Body of pancreas (tissue), 4 donors: ENCODE data around the gene TTYH1. TPM values are rescaled to one million over a fixed set of nuclear protein-coding genes. Genes with fewer than 3 reads are reported as not detected.
A peak's percentile ranks its signal among the peaks of the same experiment; 100 is the strongest.

Experiments
- ATAC-seq: fragments of 150-250 bp; one replicate; pipeline ENCODE4 v1.9.1; 2016
- DNase-seq, 4 donors: peaks; one replicate each; pipeline ENCODE4 v3.0.0-alpha.2; 2019
- H3K27ac ChIP-seq, 4 donors: fragments of 200-600 bp; sonication (generic); 1 replicate in 3 of 4; 2 replicates in 1 of 4; pipeline versions ENCODE4 v1.5.1 to v1.6.1; 2016 to 2019; ENCODE audit warnings: mild to moderate bottlenecking in 1 of 4, mixed read lengths in 1 of 4, moderate library complexity in 1 of 4
- H3K27me3 ChIP-seq, 2 donors: fragments of 200-600 bp; sonication (generic); one replicate each; pipeline ENCODE4 v1.6.0; 2016; ENCODE audit warnings: mild to moderate bottlenecking in 1 of 2
- H3K36me3 ChIP-seq, 2 donors: fragments of 200-600 bp; sonication (generic); replicated peaks in 1 of 2; 2 replicates each; pipeline ENCODE4 v1.5.1; 2016; ENCODE audit warnings: low read depth in 2 of 2; ENCODE audit not compliant: insufficient read depth in 1 of 2
- H3K4me1 ChIP-seq: fragments of 200-600 bp; sonication (generic); one replicate; pipeline ENCODE4 v1.6.0; 2016
- H3K4me3 ChIP-seq, 2 donors: fragments of 200-600 bp; sonication (generic); 1 replicate in 1 of 2; 2 replicates in 1 of 2; pipeline ENCODE4 v1.5.1; 2016 to 2019
- H3K9me3 ChIP-seq, 3 donors: fragments of 200-600 bp; sonication (generic); 1 replicate in 2 of 3; 2 replicates in 1 of 3; pipeline ENCODE4 v1.5.1; 2016
- POLR2A ChIP-seq, 3 donors: fragments of 450-650 bp; IDR thresholded peaks; one replicate each; pipeline ENCODE4 v1.6.1; 2016; ENCODE audit warnings: antibody characterized with exemption in 3 of 3, mild to moderate bottlenecking in 2 of 3
- WGBS, 2 donors: methylation state at CpG; one replicate each; pipeline ENCODE4 v1.1.5; 2017; 5-methylcytosine and 5-hydroxymethylcytosine counted together
- intact Hi-C: fragments of 100-400 bp; cut with DNase I; formaldehyde crosslinking; loops from one replicate; pipeline ENCODE4 v1.15.1; 2023
- total RNA-seq, 2 donors: library from RNA; depleted of rRNA; stranded (reverse); fragments of >200 nt; gene quantifications; one replicate each; pipeline ENCODE4 v1.1.0, GENCODE V29; 2016
- TF ChIP-seq, protein P1 (sequence below), 7 experiments: fragments of 450-650 bp in 4 of 7; fragments of 200-600 bp in 3 of 7; sonication (generic) in 3 of 7; IDR thresholded peaks; one replicate each; pipeline ENCODE4 v1.5.1; 2016 to 2019; ENCODE audit warnings: antibody characterized with exemption in 7 of 7

The TTYH1 gene
- total RNA-seq, 2 donors from 2014 or later: 20.5 to 88.7 TPM

- no peak for DNase-seq
- no peak overlapping the region for H3K27ac ChIP-seq
- H3K27me3 ChIP-seq: no peaks in the 10 kb centered on the region
- 82 to 89% methylated on average over 11 of the region's 11 CpGs for WGBS, 2 donors
- H3K9me3 ChIP-seq: no peaks in the 10 kb centered on the region
- peaks cover 32% of the 10 kb centered on the region for H3K4me1 ChIP-seq
- no peak overlapping the region for H3K4me3 ChIP-seq
- TF ChIP-seq, protein P1, sequence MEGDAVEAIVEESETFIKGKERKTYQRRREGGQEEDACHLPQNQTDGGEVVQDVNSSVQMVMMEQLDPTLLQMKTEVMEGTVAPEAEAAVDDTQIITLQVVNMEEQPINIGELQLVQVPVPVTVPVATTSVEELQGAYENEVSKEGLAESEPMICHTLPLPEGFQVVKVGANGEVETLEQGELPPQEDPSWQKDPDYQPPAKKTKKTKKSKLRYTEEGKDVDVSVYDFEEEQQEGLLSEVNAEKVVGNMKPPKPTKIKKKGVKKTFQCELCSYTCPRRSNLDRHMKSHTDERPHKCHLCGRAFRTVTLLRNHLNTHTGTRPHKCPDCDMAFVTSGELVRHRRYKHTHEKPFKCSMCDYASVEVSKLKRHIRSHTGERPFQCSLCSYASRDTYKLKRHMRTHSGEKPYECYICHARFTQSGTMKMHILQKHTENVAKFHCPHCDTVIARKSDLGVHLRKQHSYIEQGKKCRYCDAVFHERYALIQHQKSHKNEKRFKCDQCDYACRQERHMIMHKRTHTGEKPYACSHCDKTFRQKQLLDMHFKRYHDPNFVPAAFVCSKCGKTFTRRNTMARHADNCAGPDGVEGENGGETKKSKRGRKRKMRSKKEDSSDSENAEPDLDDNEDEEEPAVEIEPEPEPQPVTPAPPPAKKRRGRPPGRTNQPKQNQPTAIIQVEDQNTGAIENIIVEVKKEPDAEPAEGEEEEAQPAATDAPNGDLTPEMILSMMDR (IDR thresholded peaks at IDR 0.05): no peak
- TF ChIP-seq POLR2A (IDR thresholded peaks at IDR 0.05): no peak
- intact Hi-C loops: no loop called here
- H3K36me3 ChIP-seq: no peaks in the 10 kb centered on the region
- no peak for ATAC-seq
Observed at GRCh38 chr19:54427586-54427985, 12.3 kb downstream of the TTYH1 start.

DNA sequence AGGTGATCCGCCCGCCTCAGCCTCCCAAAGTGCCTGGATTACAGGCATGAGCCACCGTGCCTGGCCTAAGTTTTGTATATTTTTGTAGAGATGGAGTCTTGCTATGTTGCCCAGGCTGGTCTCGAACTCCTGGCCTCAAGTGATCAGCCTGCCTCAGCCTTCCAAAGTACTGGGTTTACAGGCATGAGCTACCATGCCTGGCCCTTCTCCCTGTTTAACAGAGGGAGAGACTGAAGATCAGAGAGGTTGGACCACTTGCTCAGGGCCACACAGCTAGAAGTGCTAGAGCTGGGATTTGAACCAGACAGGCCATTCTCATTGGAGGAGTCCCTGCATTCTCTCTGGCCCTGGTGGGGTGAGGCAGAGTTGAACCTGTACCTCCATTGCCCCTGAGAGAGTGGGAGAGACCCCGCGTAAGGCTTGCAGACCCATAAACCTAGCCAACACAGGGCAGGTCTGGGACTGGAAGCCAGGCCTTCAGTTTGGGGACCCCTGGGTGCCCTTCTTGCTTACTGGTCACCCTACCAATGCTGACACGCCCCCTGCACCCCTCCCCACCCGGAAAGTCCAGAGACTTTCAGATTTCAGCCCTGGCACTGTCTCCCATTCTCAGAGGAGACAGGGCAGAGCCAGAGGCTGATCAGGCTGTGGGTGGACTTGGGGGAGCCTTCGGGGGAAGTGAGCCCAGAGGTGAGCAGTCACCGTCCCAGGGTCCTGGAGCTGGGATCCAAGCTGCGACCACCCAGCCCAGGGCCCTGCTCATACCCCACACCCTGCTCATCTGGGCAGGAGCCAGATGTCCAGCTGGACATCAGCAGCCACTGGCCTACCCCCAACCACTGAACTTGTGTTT is 13.3 kb downstream of the TTYH1 start:
- Histone ChIP-seq H3K36me3 (no peaks in the 10 kb centered on the region), H3K27me3 (no peaks in the 10 kb centered on the region), H3K4me1 (peaks cover 36% of the 10 kb centered on the region), H3K27ac (peak overlapping the region in 1 of 4 donors; percentile 80), H3K4me3 (no peak overlapping the region), H3K9me3 (no peaks in the 10 kb centered on the region)
- no peak for ATAC-seq
- intact Hi-C loops: no loop called here
- 57 to 66% methylated on average over 7 to 11 of the region's 11 CpGs for WGBS, 2 donors
- no peak for DNase-seq
- TF ChIP-seq, protein P1 (IDR thresholded peaks at IDR 0.05): no peak
- no peak for TF ChIP-seq POLR2A (IDR thresholded peaks at IDR 0.05)

DNA sequence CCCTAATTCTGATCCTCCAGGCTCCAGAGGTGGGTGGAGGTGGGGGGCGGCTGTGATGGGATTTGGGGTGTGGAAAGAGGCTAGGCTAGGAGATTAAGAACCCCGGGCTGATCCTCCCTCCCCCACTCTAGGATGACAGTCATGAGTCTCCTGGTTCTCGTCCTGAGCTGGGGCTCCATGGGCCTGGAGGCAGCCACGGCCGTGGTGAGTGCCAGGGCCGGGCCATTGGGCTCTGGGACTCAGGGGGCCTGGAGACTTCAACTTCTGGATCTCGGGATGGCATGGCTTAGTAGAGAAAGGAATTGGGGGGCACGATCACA is 13.9 kb downstream of the TTYH1 start:
- H3K9me3 ChIP-seq: no peaks in the 10 kb centered on the region
- TF ChIP-seq, protein P1 (IDR thresholded peaks at IDR 0.05): no peak
- TF ChIP-seq POLR2A (IDR thresholded peaks at IDR 0.05): no peak
- H3K36me3 ChIP-seq: no peaks in the 10 kb centered on the region
- WGBS, 2 donors: 38 to 50% methylated on average over 1 to 8 of the region's 8 CpGs
- H3K4me3 ChIP-seq: no peak overlapping the region
- intact Hi-C loops: no loop called here
- peaks cover 41% of the 10 kb centered on the region for H3K4me1 ChIP-seq
- peak overlapping the region in 2 of 4 donors; percentile 80 to 86 for H3K27ac ChIP-seq
- H3K27me3 ChIP-seq: no peaks in the 10 kb centered on the region
- DNase-seq (no peak), ATAC-seq (no peak)

GRCh38 chr19:54429545-54430227 is 14.4 kb downstream of the TTYH1 start:
- 33 to 44% methylated on average over 6 to 13 of the region's 13 CpGs for WGBS, 2 donors
- peak overlapping the region in 3 of 4 donors; percentile 68 to 86 (median 80) for H3K27ac ChIP-seq
- H3K9me3 ChIP-seq: no peaks in the 10 kb centered on the region
- H3K36me3 ChIP-seq: no peaks in the 10 kb centered on the region
- intact Hi-C loops: no loop called here
- no peak overlapping the region for H3K4me3 ChIP-seq
- H3K4me1 ChIP-seq: peaks cover 47% of the 10 kb centered on the region
- DNase-seq (no peak), ATAC-seq (no peak)
- H3K27me3 ChIP-seq: no peaks in the 10 kb centered on the region
- TF ChIP-seq, protein P1 (IDR thresholded peaks at IDR 0.05): no peak
- TF ChIP-seq POLR2A (IDR thresholded peaks at IDR 0.05): no peak
